ENCODE data around the gene PALLD. TPM values are rescaled to one million over a fixed set of nuclear protein-coding genes. Genes with fewer than 3 reads are reported as not detected.

PALLD gene
- polyA plus RNA-seq, 1 donor from 2014 or later, result 20.5 TPM

- Histone ChIP-seq H3K4me3 (ENCODE audit: low read length) (no peak overlapping the region), H3F3A (ENCODE audit: insufficient read depth, low read length, poor library complexity, severe bottlenecking) (no peaks in the 10 kb centered on the region), H3K9me2 (ENCODE audit: insufficient read depth, low read length) (no peaks in the 10 kb centered on the region), H3K79me2 (replicated peaks; ENCODE audit: insufficient read depth, low read length) (no peaks in the 10 kb centered on the region), H3K27ac (ENCODE audit: low read length) (no peak overlapping the region), H2AFZ (ENCODE audit: low read depth, low read length) (no peak overlapping the region), H4K20me1 (ENCODE audit: insufficient read depth) (no peaks in the 10 kb centered on the region), H3K4me2 (ENCODE audit: low read length) (no peak overlapping the region), H3K9ac (ENCODE audit: low read length) (no peak overlapping the region), H3K9me3 (ENCODE audit: low read length) (no peaks in the 10 kb centered on the region), H3K36me3 (ENCODE audit: insufficient read depth, low read length) (no peaks in the 10 kb centered on the region), H3K27me3 (ENCODE audit: insufficient read depth, low read depth, low read length) (no peaks in the 10 kb centered on the region)
- TF ChIP-seq SMC3 (conservative IDR thresholded peaks at IDR 0.05; ENCODE audit: poor library complexity) (no peak), TAF1 (IDR thresholded peaks at IDR 0.05; ENCODE audit: low read depth) (no peak), REST (IDR thresholded peaks at IDR 0.05; ENCODE audit: borderline replicate concordance) (no peak), EP300 (conservative IDR thresholded peaks at IDR 0.05; ENCODE audit: poor library complexity, severe bottlenecking) (no peak), MXI1 (conservative IDR thresholded peaks at IDR 0.05; ENCODE audit: poor library complexity, severe bottlenecking) (no peak), EZH2 (IDR thresholded peaks at IDR 0.05; ENCODE audit: borderline replicate concordance, insufficient read depth, low read length, poor library complexity, severe bottlenecking) (no peak), POLR2AphosphoS5 (IDR thresholded peaks at IDR 0.05) (no peak), RAD21 (conservative IDR thresholded peaks at IDR 0.05) (no peak)
- TF ChIP-seq, protein P1, sequence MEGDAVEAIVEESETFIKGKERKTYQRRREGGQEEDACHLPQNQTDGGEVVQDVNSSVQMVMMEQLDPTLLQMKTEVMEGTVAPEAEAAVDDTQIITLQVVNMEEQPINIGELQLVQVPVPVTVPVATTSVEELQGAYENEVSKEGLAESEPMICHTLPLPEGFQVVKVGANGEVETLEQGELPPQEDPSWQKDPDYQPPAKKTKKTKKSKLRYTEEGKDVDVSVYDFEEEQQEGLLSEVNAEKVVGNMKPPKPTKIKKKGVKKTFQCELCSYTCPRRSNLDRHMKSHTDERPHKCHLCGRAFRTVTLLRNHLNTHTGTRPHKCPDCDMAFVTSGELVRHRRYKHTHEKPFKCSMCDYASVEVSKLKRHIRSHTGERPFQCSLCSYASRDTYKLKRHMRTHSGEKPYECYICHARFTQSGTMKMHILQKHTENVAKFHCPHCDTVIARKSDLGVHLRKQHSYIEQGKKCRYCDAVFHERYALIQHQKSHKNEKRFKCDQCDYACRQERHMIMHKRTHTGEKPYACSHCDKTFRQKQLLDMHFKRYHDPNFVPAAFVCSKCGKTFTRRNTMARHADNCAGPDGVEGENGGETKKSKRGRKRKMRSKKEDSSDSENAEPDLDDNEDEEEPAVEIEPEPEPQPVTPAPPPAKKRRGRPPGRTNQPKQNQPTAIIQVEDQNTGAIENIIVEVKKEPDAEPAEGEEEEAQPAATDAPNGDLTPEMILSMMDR (IDR thresholded peaks at IDR 0.05; ENCODE audit: poor library complexity, severe bottlenecking), result no peak
Measured at GRCh38 chr4:168685136-168685809, 188.4 kb downstream of the PALLD start.

GRCh38 chr4:168688584-168688983 lies 191.7 kb downstream of the PALLD start:
- Histone ChIP-seq H4K20me1 (ENCODE audit: insufficient read depth) (no peaks in the 10 kb centered on the region), H3K36me3 (ENCODE audit: insufficient read depth, low read length) (no peaks in the 10 kb centered on the region), H3K27ac (ENCODE audit: low read length) (no peak overlapping the region), H3F3A (ENCODE audit: insufficient read depth, low read length, poor library complexity, severe bottlenecking) (no peaks in the 10 kb centered on the region), H3K9me2 (ENCODE audit: insufficient read depth, low read length) (no peaks in the 10 kb centered on the region), H2AFZ (ENCODE audit: low read depth, low read length) (no peak overlapping the region), H3K27me3 (ENCODE audit: insufficient read depth, low read depth, low read length) (no peaks in the 10 kb centered on the region), H3K79me2 (replicated peaks; ENCODE audit: insufficient read depth, low read length) (no peaks in the 10 kb centered on the region), H3K4me3 (ENCODE audit: low read length) (no peak overlapping the region), H3K9me3 (ENCODE audit: low read length) (no peaks in the 10 kb centered on the region), H3K9ac (ENCODE audit: low read length) (no peak overlapping the region), H3K4me2 (ENCODE audit: low read length) (no peak overlapping the region)
- TF ChIP-seq MXI1 (conservative IDR thresholded peaks at IDR 0.05; ENCODE audit: poor library complexity, severe bottlenecking) (no peak), REST (IDR thresholded peaks at IDR 0.05; ENCODE audit: borderline replicate concordance) (no peak), EZH2 (IDR thresholded peaks at IDR 0.05; ENCODE audit: borderline replicate concordance, insufficient read depth, low read length, poor library complexity, severe bottlenecking) (no peak), TAF1 (IDR thresholded peaks at IDR 0.05; ENCODE audit: low read depth) (no peak), EP300 (conservative IDR thresholded peaks at IDR 0.05; ENCODE audit: poor library complexity, severe bottlenecking) (no peak), POLR2AphosphoS5 (IDR thresholded peaks at IDR 0.05) (no peak), SMC3 (conservative IDR thresholded peaks at IDR 0.05; ENCODE audit: poor library complexity) (no peak), RAD21 (conservative IDR thresholded peaks at IDR 0.05) (no peak)
- TF ChIP-seq, protein P1 (IDR thresholded peaks at IDR 0.05; ENCODE audit: poor library complexity, severe bottlenecking), result no peak
